ENCODE measurements around the gene TAS2R60. TPM values are rescaled to one million over a fixed set of nuclear protein-coding genes. Genes with fewer than 3 reads are reported as not detected.

The TAS2R60 gene
- total and polyA plus RNA-seq, 2 of the 4 experiments (the other 2 are of a cell fraction): not detected

- no peak overlapping the region for H4K8ac ChIP-seq (ENCODE audit: low read depth in 2 of 2, low read length in 2 of 2)
- no peak overlapping the region for H3K4ac ChIP-seq (ENCODE audit: low read depth, low read length)
- H3K23ac ChIP-seq (ENCODE audit: low read depth, low read length): no peak overlapping the region
- no peak overlapping the region for H2AK5ac ChIP-seq (ENCODE audit: low read depth, low read length)
- H3K18ac ChIP-seq (ENCODE audit: low read depth, low read length): no peak overlapping the region
- no peak for TF ChIP-seq CHD1 (IDR thresholded peaks at IDR 0.05; ENCODE audit: low read depth, low read length)
- no peak for TF ChIP-seq RFX5 (IDR thresholded peaks at IDR 0.05; ENCODE audit: low read depth, low read length)
- TF ChIP-seq NFE2L2 (IDR thresholded peaks at IDR 0.05; ENCODE audit: low read depth, low read length): no peak
- no peak for TF ChIP-seq ELK1 (IDR thresholded peaks at IDR 0.05; ENCODE audit: borderline replicate concordance, low read depth, low read length)
- no peak for TF ChIP-seq FOS (IDR thresholded peaks at IDR 0.05; ENCODE audit: low read depth, low read length)
- no peak overlapping the region for H4K5ac ChIP-seq (ENCODE audit: low read depth, low read length)
- H3K79me1 ChIP-seq (ENCODE audit: low read depth in 1 of 2, low read length in 2 of 2): no peaks in the 10 kb centered on the region
- intact Hi-C loops (cut with micrococcal nuclease): no loop called here
- peaks cover 6% of the 10 kb centered on the region for H3K4me1 ChIP-seq (ENCODE audit: control insufficient read depth, insufficient read depth, low read length)
- DNase-seq (no peak), ATAC-seq (ENCODE audit: low read depth) (no peak)
- H2BK5ac ChIP-seq (ENCODE audit: low read depth, low read length, poor library complexity, severe bottlenecking): no peak overlapping the region
- no peaks in the 10 kb centered on the region for H3K9me1 ChIP-seq (ENCODE audit: insufficient read depth, low read length)
- no peaks in the 10 kb centered on the region for H3K27me3 ChIP-seq (ENCODE audit: control insufficient read depth, insufficient read depth, low read length)
- H2BK20ac ChIP-seq (ENCODE audit: low read depth, low read length): no peak overlapping the region
- H3K4me2 ChIP-seq (ENCODE audit: low read depth, low read length): no peak overlapping the region
- dilution Hi-C loops (cut with HindIII; ENCODE audit: low sequenced_read_pairs, unreplicated experiment): no loop called here
- 80% methylated on average over 1 of the region's 2 CpGs; no CpG with 5 or more reads in 1 of the 2 experiments for WGBS, 2 experiments (ENCODE audit: extremely low coverage in 2 of 2, insufficient read length in 1 of 2)
- in situ Hi-C loops (cut with MboI; ENCODE audit: low sequenced_read_pairs): loop anchor here (25.0 kb wide), 1 partner anchor 414 kb away; no protein-coding TSS in a partner anchor
- H2BK15ac ChIP-seq (ENCODE audit: low read depth, low read length): no peak overlapping the region
- no peak overlapping the region for H3K14ac ChIP-seq (replicated peaks; ENCODE audit: low read depth, low read length)
- H3K27ac ChIP-seq (ENCODE audit: insufficient read depth, low read length): no peak overlapping the region
- no peak overlapping the region for H3K9ac ChIP-seq (ENCODE audit: low read depth, low read length)
- no peak overlapping the region for H4K91ac ChIP-seq (ENCODE audit: insufficient read depth, low read depth, low read length)
- ChIA-PET POLR2A (ENCODE audit: unreplicated experiment) (no interaction called here), CTCF (no interaction called here)
- H3K4me3 ChIP-seq (ENCODE audit: insufficient read depth, low read depth, low read length): no peak overlapping the region
- H3K36me3 ChIP-seq (ENCODE audit: control insufficient read depth, insufficient read depth, low read length): no peaks in the 10 kb centered on the region
- H2AFZ ChIP-seq (replicated peaks; ENCODE audit: low read length, poor library complexity): no peak overlapping the region
- no peak overlapping the region for H2BK120ac ChIP-seq (ENCODE audit: low read depth, low read length)
- no peak overlapping the region for H2AK9ac ChIP-seq (replicated peaks; ENCODE audit: low read depth, low read length, poor library complexity)
- H4K20me1 ChIP-seq (ENCODE audit: insufficient read depth, low read length): no peaks in the 10 kb centered on the region
- BruUV-seq (replicated peaks): no TSS peak
- H3K9me3 ChIP-seq (ENCODE audit: control insufficient read depth, insufficient read depth, low read length): no peaks in the 10 kb centered on the region
- H3K56ac ChIP-seq (ENCODE audit: extremely low read depth, insufficient read depth, low read length): no peak overlapping the region
These were observed 16.6 kb upstream of the TAS2R60 start for GRCh38 chr7:143426479-143427142.

Measured in IMR-90 (cell line).